Measurements from ENCODE around the gene SCAPER.

DNA sequence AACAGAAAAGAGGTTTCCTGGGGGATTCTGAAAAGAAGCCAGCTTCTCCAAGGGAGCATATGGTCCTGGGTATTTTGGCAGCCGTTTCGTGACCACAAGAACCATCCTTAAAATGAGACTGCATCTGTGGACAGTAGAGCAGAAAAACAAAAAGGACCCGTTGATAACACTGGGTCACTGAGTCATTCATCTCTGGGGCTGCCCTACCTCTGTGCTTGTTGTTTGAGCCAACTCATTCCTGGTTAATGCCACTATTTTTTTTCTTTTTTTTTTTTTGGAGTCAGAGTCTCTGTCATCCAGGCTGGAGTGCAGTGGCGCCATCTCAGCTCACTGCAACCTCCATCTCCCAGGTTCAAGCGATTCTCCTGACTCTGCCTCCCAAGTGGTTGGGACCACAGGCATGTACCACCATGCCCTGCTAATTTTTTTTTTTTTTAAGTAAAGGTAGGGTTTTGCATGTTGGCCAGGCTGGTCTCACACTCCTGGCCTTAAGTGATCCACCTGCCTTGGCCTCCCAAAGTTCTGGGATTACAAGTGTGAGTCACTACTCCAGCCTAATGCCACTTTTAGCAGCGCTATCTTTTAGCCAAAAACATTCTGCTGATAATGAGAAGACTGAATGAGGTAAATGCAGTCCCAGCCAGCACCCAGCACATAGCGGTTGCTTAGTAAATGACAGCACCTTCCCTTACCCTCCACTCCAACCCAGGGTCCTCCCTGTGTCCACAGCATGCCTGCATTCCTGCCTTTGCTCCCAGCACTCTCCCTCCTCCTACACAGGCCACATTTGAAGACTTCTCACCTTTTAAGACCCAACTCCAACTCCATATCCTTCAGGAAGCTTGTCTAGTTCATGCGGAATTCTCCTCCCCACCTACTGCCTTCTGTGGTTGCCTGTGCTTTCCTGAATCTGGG lies 577.7 kb downstream of the SCAPER start:
- TF ChIP-seq, protein P1, sequence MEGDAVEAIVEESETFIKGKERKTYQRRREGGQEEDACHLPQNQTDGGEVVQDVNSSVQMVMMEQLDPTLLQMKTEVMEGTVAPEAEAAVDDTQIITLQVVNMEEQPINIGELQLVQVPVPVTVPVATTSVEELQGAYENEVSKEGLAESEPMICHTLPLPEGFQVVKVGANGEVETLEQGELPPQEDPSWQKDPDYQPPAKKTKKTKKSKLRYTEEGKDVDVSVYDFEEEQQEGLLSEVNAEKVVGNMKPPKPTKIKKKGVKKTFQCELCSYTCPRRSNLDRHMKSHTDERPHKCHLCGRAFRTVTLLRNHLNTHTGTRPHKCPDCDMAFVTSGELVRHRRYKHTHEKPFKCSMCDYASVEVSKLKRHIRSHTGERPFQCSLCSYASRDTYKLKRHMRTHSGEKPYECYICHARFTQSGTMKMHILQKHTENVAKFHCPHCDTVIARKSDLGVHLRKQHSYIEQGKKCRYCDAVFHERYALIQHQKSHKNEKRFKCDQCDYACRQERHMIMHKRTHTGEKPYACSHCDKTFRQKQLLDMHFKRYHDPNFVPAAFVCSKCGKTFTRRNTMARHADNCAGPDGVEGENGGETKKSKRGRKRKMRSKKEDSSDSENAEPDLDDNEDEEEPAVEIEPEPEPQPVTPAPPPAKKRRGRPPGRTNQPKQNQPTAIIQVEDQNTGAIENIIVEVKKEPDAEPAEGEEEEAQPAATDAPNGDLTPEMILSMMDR (IDR thresholded peaks at IDR 0.05), result no peak
- TF ChIP-seq POLR2A (IDR thresholded peaks at IDR 0.05), result no peak
